HEK293 (cell line): ENCODE measurements around the gene DIS3L2.
"Not testable (repeated sequence)": the region's sequence is repeated elsewhere in the genome, so short reads cannot be mapped to it uniquely, and the experiment has no call there.

ENCODE experiments used
- ZBTB7A ChIP-seq: fragments of 450-650 bp; formaldehyde crosslinking; IDR thresholded peaks from 2 replicates; pipeline ENCODE4 v1.5.1; 2016; ENCODE audit warnings: low read depth, missing biosample characterization, missing genetic modification characterization
- ZNF140 ChIP-seq: fragments of 450-650 bp; formaldehyde crosslinking; IDR thresholded peaks from 2 replicates; pipeline ENCODE4 v1.5.1; 2016; ENCODE audit warnings: missing biosample characterization, missing genetic modification characterization
- ZNF155 ChIP-seq: fragments of 450-650 bp; formaldehyde crosslinking; IDR thresholded peaks from 2 replicates; pipeline ENCODE4 v1.5.1; 2016; ENCODE audit warnings: missing biosample characterization, missing genetic modification characterization
- ZNF423 ChIP-seq: fragments of 450-650 bp; formaldehyde crosslinking; IDR thresholded peaks from 2 replicates; pipeline ENCODE4 v1.5.1; 2016; ENCODE audit warnings: missing biosample characterization, missing genetic modification characterization
- ZNF521 ChIP-seq: fragments of 450-650 bp; formaldehyde crosslinking; IDR thresholded peaks from 2 replicates; pipeline ENCODE4 v1.5.1; 2017; ENCODE audit warnings: missing biosample characterization, mild to moderate bottlenecking, missing genetic modification characterization
- ZNF629 ChIP-seq: fragments of 450-650 bp; formaldehyde crosslinking; IDR thresholded peaks from 2 replicates; pipeline ENCODE4 v1.5.1; 2017; ENCODE audit warnings: missing biosample characterization, missing genetic modification characterization
- TF ChIP-seq, protein P1 (sequence below): fragments of 450-650 bp; formaldehyde crosslinking; IDR thresholded peaks from 2 replicates; pipeline ENCODE4 v1.5.1; 2016; ENCODE audit warnings: missing biosample characterization, missing genetic modification characterization
- TF ChIP-seq, protein P2 (sequence below): fragments of 450-650 bp; formaldehyde crosslinking; IDR thresholded peaks from 2 replicates; pipeline ENCODE4; 2016; ENCODE audit warnings: missing biosample characterization, missing genetic modification characterization
- TF ChIP-seq, protein P3 (sequence below): fragments of 450-650 bp; formaldehyde crosslinking; IDR thresholded peaks from 2 replicates; pipeline ENCODE4 v1.5.1; 2016; ENCODE audit warnings: missing biosample characterization, missing genetic modification characterization
- TF ChIP-seq, protein P4 (sequence below): fragments of 450-650 bp; formaldehyde crosslinking; conservative IDR thresholded peaks from 2 replicates; pipeline ENCODE4 v1.5.1; 2016; ENCODE audit warnings: low read depth, missing biosample characterization, missing genetic modification characterization

DNA sequence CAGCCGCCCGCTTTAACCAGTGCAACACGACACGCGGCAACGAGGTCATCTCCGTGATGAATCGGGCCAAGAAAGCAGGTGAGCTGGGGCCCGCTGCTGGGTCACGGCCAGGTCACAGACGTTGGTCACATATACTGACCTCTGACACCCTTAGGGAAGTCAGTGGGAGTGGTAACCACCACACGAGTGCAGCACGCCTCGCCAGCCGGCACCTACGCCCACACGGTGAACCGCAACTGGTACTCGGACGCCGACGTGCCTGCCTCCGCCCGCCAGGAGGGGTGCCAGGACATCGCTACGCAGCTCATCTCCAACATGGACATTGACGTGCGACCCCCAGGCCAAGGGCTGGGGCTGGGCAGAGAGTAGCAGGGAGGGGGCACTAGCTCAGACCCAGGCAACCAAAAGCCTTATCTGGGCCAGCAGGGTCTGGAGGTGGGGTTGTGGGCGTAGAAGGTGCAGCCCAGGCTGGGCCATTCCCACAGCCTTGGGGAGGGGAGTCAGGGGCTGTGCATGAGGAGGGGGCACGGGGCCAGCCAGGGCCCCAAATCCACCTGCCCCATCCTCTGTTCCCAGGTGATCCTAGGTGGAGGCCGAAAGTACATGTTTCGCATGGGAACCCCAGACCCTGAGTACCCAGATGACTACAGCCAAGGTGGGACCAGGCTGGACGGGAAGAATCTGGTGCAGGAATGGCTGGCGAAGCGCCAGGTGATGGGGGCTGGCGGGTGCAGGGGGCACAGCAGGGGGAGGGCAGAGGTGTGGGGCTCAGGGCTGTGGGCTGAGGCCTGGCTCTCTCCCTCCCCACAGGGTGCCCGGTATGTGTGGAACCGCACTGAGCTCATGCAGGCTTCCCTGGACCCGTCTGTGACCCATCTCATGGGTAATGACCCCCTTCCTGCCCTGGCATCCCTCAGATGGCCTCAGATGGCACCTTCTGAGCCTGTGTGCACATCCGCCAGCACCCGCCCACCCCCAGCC, 418.4 kb downstream of the DIS3L2 start:
- TF ChIP-seq, protein P1, sequence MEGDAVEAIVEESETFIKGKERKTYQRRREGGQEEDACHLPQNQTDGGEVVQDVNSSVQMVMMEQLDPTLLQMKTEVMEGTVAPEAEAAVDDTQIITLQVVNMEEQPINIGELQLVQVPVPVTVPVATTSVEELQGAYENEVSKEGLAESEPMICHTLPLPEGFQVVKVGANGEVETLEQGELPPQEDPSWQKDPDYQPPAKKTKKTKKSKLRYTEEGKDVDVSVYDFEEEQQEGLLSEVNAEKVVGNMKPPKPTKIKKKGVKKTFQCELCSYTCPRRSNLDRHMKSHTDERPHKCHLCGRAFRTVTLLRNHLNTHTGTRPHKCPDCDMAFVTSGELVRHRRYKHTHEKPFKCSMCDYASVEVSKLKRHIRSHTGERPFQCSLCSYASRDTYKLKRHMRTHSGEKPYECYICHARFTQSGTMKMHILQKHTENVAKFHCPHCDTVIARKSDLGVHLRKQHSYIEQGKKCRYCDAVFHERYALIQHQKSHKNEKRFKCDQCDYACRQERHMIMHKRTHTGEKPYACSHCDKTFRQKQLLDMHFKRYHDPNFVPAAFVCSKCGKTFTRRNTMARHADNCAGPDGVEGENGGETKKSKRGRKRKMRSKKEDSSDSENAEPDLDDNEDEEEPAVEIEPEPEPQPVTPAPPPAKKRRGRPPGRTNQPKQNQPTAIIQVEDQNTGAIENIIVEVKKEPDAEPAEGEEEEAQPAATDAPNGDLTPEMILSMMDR (tag by site-specific recombination) = not testable (repeated sequence)
- TF ChIP-seq ZNF629; ZNF423; ZNF140 (tag by site-specific recombination); ZNF521 (tag by site-specific recombination); ZNF155 (tag by site-specific recombination); ZBTB7A (tag by site-specific recombination): not testable (repeated sequence)
- TF ChIP-seq, protein P2, sequence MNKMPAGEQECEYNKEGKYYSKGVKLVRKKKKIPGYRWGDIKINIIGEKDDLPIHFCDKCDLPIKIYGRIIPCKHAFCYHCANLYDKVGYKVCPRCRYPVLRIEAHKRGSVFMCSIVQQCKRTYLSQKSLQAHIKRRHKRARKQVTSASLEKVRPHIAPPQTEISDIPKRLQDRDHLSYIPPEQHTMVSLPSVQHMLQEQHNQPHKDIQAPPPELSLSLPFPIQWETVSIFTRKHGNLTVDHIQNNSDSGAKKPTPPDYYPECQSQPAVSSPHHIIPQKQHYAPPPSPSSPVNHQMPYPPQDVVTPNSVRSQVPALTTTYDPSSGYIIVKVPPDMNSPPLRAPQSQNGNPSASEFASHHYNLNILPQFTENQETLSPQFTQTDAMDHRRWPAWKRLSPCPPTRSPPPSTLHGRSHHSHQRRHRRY = not testable (repeated sequence)
- TF ChIP-seq, protein P3, sequence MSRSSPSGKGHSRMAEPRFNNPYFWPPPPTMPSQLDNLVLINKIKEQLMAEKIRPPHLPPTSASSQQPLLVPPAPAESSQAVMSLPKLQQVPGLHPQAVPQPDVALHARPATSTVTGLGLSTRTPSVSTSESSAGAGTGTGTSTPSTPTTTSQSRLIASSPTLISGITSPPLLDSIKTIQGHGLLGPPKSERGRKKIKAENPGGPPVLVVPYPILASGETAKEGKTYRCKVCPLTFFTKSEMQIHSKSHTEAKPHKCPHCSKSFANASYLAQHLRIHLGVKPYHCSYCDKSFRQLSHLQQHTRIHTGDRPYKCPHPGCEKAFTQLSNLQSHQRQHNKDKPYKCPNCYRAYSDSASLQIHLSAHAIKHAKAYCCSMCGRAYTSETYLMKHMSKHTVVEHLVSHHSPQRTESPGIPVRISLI (tag by site-specific recombination) = not testable (repeated sequence)
- TF ChIP-seq, protein P4, sequence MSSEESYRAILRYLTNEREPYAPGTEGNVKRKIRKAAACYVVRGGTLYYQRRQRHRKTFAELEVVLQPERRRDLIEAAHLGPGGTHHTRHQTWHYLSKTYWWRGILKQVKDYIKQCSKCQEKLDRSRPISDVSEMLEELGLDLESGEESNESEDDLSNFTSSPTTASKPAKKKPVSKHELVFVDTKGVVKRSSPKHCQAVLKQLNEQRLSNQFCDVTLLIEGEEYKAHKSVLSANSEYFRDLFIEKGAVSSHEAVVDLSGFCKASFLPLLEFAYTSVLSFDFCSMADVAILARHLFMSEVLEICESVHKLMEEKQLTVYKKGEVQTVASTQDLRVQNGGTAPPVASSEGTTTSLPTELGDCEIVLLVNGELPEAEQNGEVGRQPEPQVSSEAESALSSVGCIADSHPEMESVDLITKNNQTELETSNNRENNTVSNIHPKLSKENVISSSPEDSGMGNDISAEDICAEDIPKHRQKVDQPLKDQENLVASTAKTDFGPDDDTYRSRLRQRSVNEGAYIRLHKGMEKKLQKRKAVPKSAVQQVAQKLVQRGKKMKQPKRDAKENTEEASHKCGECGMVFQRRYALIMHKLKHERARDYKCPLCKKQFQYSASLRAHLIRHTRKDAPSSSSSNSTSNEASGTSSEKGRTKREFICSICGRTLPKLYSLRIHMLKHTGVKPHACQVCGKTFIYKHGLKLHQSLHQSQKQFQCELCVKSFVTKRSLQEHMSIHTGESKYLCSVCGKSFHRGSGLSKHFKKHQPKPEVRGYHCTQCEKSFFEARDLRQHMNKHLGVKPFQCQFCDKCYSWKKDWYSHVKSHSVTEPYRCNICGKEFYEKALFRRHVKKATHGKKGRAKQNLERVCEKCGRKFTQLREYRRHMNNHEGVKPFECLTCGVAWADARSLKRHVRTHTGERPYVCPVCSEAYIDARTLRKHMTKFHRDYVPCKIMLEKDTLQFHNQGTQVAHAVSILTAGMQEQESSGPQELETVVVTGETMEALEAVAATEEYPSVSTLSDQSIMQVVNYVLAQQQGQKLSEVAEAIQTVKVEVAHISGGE (tag by site-specific recombination) = not testable (repeated sequence)
